Peyer's patch (tissue), 4 donors: ENCODE data around the gene MED16. TPM values are rescaled to one million over a fixed set of nuclear protein-coding genes. Genes with fewer than 3 reads are reported as not detected.

Experiments
- DNase-seq, 3 donors: peaks; one replicate each; pipeline ENCODE4 v3.0.0-alpha.2; 2017 to 2019
- H3K27ac ChIP-seq, 4 donors: fragments of 200-600 bp; sonication (generic); one replicate each; pipeline ENCODE4 v1.5.1; 2016 to 2019
- H3K27me3 ChIP-seq, 2 donors: fragments of 200-600 bp; sonication (generic); one replicate each; pipeline ENCODE4 v1.5.1; 2019
- H3K36me3 ChIP-seq, 3 donors: fragments of 200-600 bp; sonication (generic); one replicate each; pipeline ENCODE4 v1.5.1; 2016 to 2019
- H3K4me1 ChIP-seq, 4 donors: fragments of 200-600 bp; sonication (generic); one replicate each; pipeline ENCODE4 v1.5.1; 2016 to 2019
- H3K4me3 ChIP-seq, 4 donors: fragments of 200-600 bp; sonication (generic); 1 replicate in 3 of 4; 2 replicates in 1 of 4; pipeline ENCODE4 v1.5.1; 2016 to 2019; ENCODE audit warnings: mild to moderate bottlenecking in 1 of 4
- H3K9me3 ChIP-seq, 4 donors: fragments of 200-600 bp; sonication (generic); one replicate each; pipeline ENCODE4 v1.5.1; 2016 to 2019; ENCODE audit warnings: mild to moderate bottlenecking in 1 of 4
- POLR2A ChIP-seq, 2 donors: fragments of 450-650 bp; IDR thresholded peaks; one replicate each; pipeline ENCODE4 v1.5.1; 2017; ENCODE audit warnings: antibody characterized with exemption in 2 of 2, mild to moderate bottlenecking in 2 of 2, moderate library complexity in 2 of 2
- total RNA-seq, 4 donors: library from RNA; depleted of rRNA; stranded (reverse); fragments of >200 nt; gene quantifications; one replicate each; pipeline ENCODE4 v1.1.0, GENCODE V29; 2016
- TF ChIP-seq, protein P1 (sequence below), 6 experiments: fragments of 450-650 bp in 4 of 6; fragments of 200-600 bp in 2 of 6; sonication (generic) in 1 of 6; IDR thresholded peaks; one replicate each; pipeline ENCODE4 v1.5.1; 2017 to 2019; ENCODE audit warnings: antibody characterized with exemption in 6 of 6, mild to moderate bottlenecking in 3 of 6, moderate library complexity in 1 of 6

Gene MED16
- total RNA-seq, 4 donors from 2014 or later: 60.2 to 83.6 (median 65.3) TPM

DNA sequence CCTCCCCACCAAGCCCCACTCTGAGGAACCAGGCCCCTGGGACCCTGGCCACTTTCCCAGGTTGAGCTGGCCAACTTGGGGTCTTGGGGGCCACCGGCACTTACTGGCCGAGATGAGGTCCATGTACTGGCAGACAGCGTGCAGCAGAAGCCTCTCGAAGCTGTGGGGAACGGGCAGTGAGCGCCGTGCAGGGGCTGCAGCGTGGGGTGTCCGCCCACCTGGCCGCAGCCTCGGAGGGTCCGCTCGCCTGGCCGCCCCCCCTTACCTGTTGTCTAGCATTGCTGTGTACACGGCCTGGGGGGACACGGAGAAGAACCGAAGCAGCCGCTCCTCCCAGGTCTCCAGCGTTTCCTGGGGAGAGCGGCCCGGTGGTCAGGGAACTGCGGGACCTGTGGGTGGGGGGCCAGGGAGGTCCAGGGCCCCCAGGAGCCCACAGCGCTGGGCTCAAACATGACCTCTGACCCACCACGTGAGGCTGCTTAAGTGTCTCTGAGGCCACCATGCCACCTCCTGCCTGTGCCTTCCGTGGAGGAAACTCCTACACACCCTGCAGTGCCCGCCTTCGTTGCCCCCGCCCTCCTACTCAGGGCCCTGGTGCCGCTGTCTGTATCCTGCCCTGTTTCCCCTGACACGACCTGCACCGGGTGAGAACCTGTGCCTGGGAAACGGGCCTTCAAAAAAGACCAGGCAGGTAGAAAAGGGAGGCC lies 6.5 kb upstream of the MED16 start:
- Histone ChIP-seq H3K4me1 (no peaks in the 10 kb centered on the region), H3K36me3 (peaks cover 0 to 31% (median 0%) of the 10 kb centered on the region in 3 donors), H3K27ac (no peak overlapping the region), H3K9me3 (no peaks in the 10 kb centered on the region), H3K4me3 (no peak overlapping the region), H3K27me3 (no peaks in the 10 kb centered on the region)
- no peak for TF ChIP-seq POLR2A (IDR thresholded peaks at IDR 0.05)
- TF ChIP-seq, protein P1, sequence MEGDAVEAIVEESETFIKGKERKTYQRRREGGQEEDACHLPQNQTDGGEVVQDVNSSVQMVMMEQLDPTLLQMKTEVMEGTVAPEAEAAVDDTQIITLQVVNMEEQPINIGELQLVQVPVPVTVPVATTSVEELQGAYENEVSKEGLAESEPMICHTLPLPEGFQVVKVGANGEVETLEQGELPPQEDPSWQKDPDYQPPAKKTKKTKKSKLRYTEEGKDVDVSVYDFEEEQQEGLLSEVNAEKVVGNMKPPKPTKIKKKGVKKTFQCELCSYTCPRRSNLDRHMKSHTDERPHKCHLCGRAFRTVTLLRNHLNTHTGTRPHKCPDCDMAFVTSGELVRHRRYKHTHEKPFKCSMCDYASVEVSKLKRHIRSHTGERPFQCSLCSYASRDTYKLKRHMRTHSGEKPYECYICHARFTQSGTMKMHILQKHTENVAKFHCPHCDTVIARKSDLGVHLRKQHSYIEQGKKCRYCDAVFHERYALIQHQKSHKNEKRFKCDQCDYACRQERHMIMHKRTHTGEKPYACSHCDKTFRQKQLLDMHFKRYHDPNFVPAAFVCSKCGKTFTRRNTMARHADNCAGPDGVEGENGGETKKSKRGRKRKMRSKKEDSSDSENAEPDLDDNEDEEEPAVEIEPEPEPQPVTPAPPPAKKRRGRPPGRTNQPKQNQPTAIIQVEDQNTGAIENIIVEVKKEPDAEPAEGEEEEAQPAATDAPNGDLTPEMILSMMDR (IDR thresholded peaks at IDR 0.05): no peak
- DNase-seq: no peak

DNA sequence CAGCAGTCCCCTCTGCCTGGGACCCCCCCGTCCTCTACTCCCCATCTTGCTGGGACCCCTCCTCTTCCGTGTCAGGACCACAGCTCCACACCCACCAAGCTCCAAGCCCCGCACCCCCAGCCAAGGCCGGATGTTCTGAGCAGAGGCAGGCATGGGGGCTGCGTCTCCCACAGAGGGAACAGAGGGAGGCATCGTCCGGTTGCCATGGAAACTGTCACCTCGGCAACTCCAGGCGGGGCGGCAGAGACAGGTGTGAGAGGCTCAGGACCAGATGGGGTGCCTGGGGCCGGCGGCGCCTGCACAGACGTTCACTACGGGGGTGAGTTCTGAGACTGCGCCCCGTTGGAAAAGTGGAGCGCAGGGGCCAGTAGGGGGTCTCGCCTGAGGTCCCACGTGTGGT lies 5.7 kb upstream of the MED16 start:
- DNase-seq: peak in 2 of 3 donors; percentile 67 to 90
- Histone ChIP-seq H3K4me1 (no peaks in the 10 kb centered on the region), H3K27me3 (no peaks in the 10 kb centered on the region)

DNA sequence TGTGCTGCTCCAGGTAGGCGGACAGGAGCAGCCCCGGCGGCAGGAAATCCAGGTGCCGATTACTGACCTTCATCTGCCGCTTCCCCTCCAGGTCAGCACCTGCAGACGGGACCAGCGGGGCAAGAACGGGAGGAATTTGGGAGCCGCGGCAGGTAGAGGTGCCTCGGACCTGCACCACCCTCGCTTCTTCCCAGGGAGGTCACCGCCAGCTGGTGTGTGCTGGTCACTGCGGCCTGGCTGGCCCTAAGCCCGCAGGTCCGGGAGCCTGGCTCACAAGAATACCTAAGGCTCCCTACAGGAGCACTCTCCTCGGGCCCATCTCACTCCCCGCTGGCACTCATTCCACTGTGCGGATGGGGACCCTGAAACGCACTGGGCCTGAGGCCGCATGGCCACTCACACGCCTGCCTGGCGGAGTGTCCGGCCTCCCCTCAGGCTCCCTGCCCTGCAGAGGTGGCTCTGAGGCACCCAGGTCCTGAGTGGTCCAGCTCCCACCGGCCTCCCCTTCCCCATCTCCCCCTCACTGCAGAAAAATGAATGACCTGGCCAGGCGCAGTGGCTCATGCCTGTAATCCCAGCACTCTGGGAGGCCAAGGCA lies 4.6 kb upstream of the MED16 start:
- Histone ChIP-seq H3K4me3 (no peak overlapping the region), H3K9me3 (no peaks in the 10 kb centered on the region), H3K4me1 (no peaks in the 10 kb centered on the region), H3K36me3 (peaks cover 0 to 31% (median 0%) of the 10 kb centered on the region in 3 donors), H3K27ac (no peak overlapping the region), H3K27me3 (no peaks in the 10 kb centered on the region)
- TF ChIP-seq POLR2A (IDR thresholded peaks at IDR 0.05): no peak
- TF ChIP-seq, protein P1 (IDR thresholded peaks at IDR 0.05): no peak
- no peak for DNase-seq

More for the DNA sequence above, 5.7 kb upstream of the MED16 start:
- H3K36me3 ChIP-seq: peaks cover 0 to 31% (median 0%) of the 10 kb centered on the region in 3 donors
- H3K4me3 ChIP-seq: no peak overlapping the region
- H3K27ac ChIP-seq: peak overlapping the region in 1 of 4 donors; percentile 26
- TF ChIP-seq, protein P1 (IDR thresholded peaks at IDR 0.05): no peak
- no peak for TF ChIP-seq POLR2A (IDR thresholded peaks at IDR 0.05)
- no peaks in the 10 kb centered on the region for H3K9me3 ChIP-seq

DNA sequence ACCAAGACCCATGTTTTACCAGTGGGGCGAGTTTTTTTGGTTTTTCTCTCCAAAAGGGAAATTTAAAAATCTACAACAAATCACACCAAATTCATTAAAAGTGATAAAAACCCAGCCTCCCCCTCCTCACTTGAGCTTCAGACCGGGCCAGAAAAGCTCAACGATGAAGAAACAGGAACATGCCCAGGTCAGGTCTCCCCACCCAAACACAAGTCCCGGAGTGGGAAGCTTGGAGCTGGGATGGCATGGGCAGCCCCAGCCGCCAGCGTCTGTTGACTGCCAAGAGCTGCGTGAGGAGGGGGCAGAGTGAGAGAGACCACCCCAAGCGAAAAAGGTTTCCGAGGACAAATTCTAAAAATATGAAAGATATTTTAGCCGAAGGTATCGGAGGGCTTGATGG lies 4.0 kb upstream of the MED16 start:
- Histone ChIP-seq H3K27ac (no peak overlapping the region), H3K4me3 (no peak overlapping the region), H3K36me3 (peaks cover 0 to 31% (median 0%) of the 10 kb centered on the region in 3 donors), H3K27me3 (no peaks in the 10 kb centered on the region), H3K4me1 (peaks cover 0 to 4% (median 2%) of the 10 kb centered on the region in 4 donors), H3K9me3 (no peaks in the 10 kb centered on the region)
- no peak for DNase-seq
- TF ChIP-seq, protein P1 (IDR thresholded peaks at IDR 0.05): no peak
- no peak for TF ChIP-seq POLR2A (IDR thresholded peaks at IDR 0.05)

DNA sequence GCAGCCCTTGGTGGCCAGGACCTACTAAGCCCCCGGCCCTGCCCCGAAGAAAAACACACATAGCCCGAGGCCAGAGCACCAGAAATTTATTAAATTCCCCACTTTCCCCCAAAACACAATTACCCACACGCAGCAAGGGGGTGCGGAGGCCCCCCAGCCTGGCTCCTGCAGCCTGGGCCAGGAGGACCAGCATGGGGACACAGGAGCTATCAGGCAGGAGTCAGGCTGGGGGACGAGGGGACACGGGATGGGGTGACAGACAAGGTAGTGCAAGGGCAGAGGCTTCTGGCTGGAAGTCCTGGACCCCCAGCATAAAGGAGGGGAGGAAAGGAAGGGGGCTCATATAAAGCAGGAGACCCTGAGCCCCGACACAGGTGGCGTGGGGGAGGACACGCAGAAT lies 3.4 kb upstream of the MED16 start:
- H3K27me3 ChIP-seq: no peaks in the 10 kb centered on the region
- H3K36me3 ChIP-seq: peaks cover 0 to 25% (median 0%) of the 10 kb centered on the region in 3 donors
- no peak overlapping the region for H3K4me3 ChIP-seq
- H3K4me1 ChIP-seq: peaks cover 0 to 7% (median 5%) of the 10 kb centered on the region in 4 donors
- no peak overlapping the region for H3K27ac ChIP-seq
- no peak for DNase-seq
- no peak for TF ChIP-seq POLR2A (IDR thresholded peaks at IDR 0.05)
- TF ChIP-seq, protein P1 (IDR thresholded peaks at IDR 0.05): no peak
- no peaks in the 10 kb centered on the region for H3K9me3 ChIP-seq
